HUES64 (cell line): ENCODE measurements around the gene ZIC1. TPM values are rescaled to one million over a fixed set of nuclear protein-coding genes. Genes with fewer than 3 reads are reported as not detected.

Experiments
- H3K27ac ChIP-seq: 2 replicates; pipeline ENCODE4 v1.7.0; 2013; ENCODE audit warnings: low read depth, low read length, inconsistent platforms
- H3K27me3 ChIP-seq: 2 replicates; pipeline ENCODE4 v1.6.1; 2013; ENCODE audit warnings: mild to moderate bottlenecking, low read length; ENCODE audit not compliant: insufficient read depth
- H3K36me3 ChIP-seq: 2 replicates; pipeline ENCODE4 v1.6.1; 2013; ENCODE audit warnings: mild to moderate bottlenecking, low read length; ENCODE audit not compliant: insufficient read depth
- H3K4me1 ChIP-seq: 2 replicates; pipeline ENCODE4 v1.6.1; 2013; ENCODE audit warnings: mild to moderate bottlenecking, low read length, moderate library complexity; ENCODE audit not compliant: insufficient read depth
- H3K4me3 ChIP-seq: 2 replicates; pipeline ENCODE4 v1.5.1; 2013; ENCODE audit warnings: mild to moderate bottlenecking, low read length, moderate library complexity
- H3K9ac ChIP-seq: 2 replicates; pipeline ENCODE4 v1.6.1; 2013; ENCODE audit warnings: mild to moderate bottlenecking, low read depth, low read length
- H3K9me3 ChIP-seq: 2 replicates; pipeline ENCODE4 v1.6.1; 2013; ENCODE audit warnings: low read depth, low read length; ENCODE audit not compliant: insufficient read depth
- WGBS: fragments of 150-250, 120-280 bp; methylation state at CpG from one replicate; pipeline ENCODE4 v1.1.7; 2013; ENCODE audit warnings: missing lambda C conversion rate; 5-methylcytosine and 5-hydroxymethylcytosine counted together
- polyA plus RNA-seq, 2 experiments: library from polyadenylated mRNA; stranded (reverse); fragments of 50-300 nt; gene quantifications; one replicate each; pipeline ENCODE4 v1.2.3, GENCODE V29; 2013

ZIC1 gene
- 5.2 TPM for polyA plus RNA-seq (2013, experiment 1 of 2)
- 19.0 TPM for polyA plus RNA-seq (2013, experiment 2 of 2)

DNA sequence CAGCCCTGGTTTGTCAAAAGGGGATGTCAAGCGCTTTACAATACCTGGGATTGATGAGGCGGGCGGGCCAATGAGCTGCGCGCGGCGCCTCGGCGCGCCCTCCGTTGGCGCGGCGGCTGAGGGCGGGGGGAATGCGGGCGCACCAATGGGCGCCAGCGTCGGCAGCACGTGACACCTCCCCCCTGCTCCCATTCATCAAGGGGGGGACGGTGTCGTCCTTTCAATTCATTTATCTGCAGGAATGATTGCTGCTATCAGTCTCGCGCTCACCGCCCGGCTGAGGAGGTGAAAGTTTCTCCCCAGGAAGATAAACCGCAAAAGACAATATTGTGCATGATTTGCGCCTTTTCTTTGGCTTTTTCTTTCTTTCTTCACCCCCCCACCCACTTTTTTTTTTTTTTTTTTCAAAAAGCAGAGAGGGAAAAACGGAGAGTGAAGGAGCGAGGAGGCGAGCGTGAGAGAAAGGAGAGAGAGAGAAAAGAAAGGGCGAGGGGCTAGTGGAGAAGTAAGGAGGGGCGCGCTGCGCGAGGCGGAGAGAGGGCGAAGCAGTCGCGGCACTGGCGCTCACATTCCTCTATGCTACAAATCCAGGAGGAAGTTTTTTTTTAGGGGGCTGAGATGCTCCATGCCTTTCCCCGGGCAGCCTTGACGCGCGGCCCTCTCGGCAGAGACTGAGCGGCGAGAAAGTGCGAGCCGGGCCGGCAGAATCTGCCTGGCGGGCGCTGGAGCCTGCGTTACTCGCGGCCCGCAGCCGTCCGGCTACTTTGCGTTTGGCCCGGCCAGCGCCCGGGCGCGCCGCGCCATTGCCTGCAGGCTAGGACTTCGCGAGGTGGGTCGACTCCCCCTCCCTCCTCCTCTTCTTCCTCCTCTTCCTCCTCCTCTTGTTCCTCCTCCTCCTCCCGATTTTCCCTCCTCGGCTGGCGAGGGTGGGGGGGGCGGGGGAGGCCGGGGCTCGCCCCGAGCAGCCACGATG, at the start of gene ZIC1:
TSS of gene ZIC1 (plus strand) at position 223 of the 973 bp plus-strand sequence. CDS start at position 971, 748 bp downstream.
- H3K9ac ChIP-seq = no peak within 1 kb of the TSS
- H3K9me3 ChIP-seq = no peaks in the 10 kb centered on the region
- H3K27ac ChIP-seq = no peak within 1 kb of the TSS; the same call in 1 of the 2 replicates
- H3K4me1 ChIP-seq = peaks cover 70% of the 10 kb centered on the region
- peak within 1 kb of the TSS; percentile 55 for H3K4me3 ChIP-seq
- no peaks in the 10 kb centered on the region for H3K36me3 ChIP-seq
- WGBS = under 1% methylated on average over 80 of the region's 80 CpGs
- peaks cover 100% of the 10 kb centered on the region for H3K27me3 ChIP-seq

DNA sequence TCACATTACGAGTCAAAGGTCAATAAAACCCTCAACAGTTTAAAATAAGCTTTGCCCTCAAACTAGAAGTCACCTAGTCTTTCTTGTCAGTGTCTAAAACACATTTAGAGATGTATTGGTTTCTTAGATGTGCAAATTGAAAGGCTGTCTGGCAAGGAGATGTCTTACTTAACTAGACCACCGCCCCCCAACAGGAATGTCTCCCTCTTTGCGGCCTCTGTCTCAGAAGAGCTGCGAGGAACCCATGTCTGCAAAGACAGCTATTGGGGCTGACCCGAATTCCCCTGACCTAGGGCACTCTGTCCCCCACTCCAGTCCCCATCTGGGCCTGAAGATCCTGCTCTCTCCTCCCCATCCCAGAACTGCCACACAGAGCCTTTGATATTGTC, 49.1 kb upstream of the ZIC1 start:
- 12% methylated on average over 5 of the region's 5 CpGs for WGBS
- H3K27ac ChIP-seq = no peak overlapping the region
- H3K36me3 ChIP-seq = no peaks in the 10 kb centered on the region
- peaks cover 100% of the 10 kb centered on the region for H3K27me3 ChIP-seq
- no peak overlapping the region for H3K4me3 ChIP-seq
- no peaks in the 10 kb centered on the region for H3K9me3 ChIP-seq
- peaks cover 63% of the 10 kb centered on the region for H3K4me1 ChIP-seq
- H3K9ac ChIP-seq = no peak overlapping the region

GRCh38 chr3:147360646-147361453, 48.3 kb upstream of the ZIC1 start:
- Histone ChIP-seq H3K4me3 (peak overlapping the region; percentile 22; the same call in 1 of the 2 replicates), H3K4me1 (peaks cover 55% of the 10 kb centered on the region), H3K27ac (no peak overlapping the region), H3K9me3 (no peaks in the 10 kb centered on the region), H3K9ac (no peak overlapping the region), H3K27me3 (peaks cover 100% of the 10 kb centered on the region), H3K36me3 (no peaks in the 10 kb centered on the region)
- 13% methylated on average over 21 of the region's 21 CpGs for WGBS

DNA sequence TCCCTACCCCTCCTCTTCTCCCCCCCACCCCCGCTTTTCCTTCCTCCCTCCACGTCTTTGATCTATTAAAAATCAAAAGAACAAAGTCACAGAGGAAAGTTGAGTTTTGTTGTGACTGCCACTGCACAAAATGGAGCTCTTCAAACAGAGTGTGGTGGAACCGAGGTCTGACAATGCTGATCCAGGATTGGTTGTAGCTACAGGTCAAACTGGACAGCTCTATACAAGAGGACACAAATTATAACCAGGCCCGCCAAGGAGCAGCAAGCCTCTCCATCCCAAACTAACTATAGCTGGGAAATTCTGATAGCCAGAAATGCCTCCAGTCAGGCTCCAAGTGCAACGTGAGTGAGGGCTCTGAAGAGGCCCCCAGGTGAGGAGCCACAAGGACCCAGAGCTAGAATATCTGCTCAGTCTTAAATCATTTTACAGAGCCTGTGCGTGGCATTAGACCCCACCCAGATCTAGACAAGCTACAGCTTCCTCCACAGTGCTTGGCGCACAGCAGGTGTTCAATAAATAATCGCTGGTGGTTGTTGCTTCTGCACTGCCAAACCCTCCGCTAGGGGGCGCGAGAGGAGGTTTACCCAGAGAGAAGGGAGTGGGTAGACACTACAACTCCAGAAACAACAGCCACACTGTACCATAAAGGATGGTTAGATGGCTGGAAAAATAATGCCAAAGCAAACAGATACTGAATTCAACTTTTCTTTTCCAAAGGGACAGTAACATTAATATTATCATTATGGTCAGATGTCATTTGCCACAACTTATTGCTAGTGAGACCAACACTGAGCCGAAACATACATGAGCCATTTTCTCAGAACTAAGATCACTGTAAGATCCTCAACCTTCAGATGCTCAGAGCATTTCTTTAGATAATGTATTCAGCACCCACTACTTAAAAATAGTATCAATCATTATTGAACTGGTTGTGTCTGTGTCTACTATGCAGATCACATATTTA, 47.4 kb upstream of the ZIC1 start:
- H3K9me3 ChIP-seq = no peaks in the 10 kb centered on the region
- H3K36me3 ChIP-seq = no peaks in the 10 kb centered on the region
- 19% methylated on average over 7 of the region's 12 CpGs for WGBS
- no peak overlapping the region for H3K27ac ChIP-seq
- peaks cover 100% of the 10 kb centered on the region for H3K27me3 ChIP-seq
- peak overlapping the region; percentile 22; the same call in 1 of the 2 replicates for H3K4me3 ChIP-seq
- H3K9ac ChIP-seq = no peak overlapping the region
- H3K4me1 ChIP-seq = peaks cover 46% of the 10 kb centered on the region

- Histone ChIP-seq H3K27me3 (peaks cover 100% of the 10 kb centered on the region), H3K36me3 (no peaks in the 10 kb centered on the region), H3K4me3 (no peak overlapping the region), H3K27ac (no peak overlapping the region), H3K4me1 (peaks cover 45% of the 10 kb centered on the region), H3K9me3 (no peaks in the 10 kb centered on the region), H3K9ac (no peak overlapping the region)
- WGBS = 74% methylated on average over 1 of the region's 1 CpG
Measured at GRCh38 chr3:147364771-147365170, 44.4 kb upstream of the ZIC1 start.

DNA sequence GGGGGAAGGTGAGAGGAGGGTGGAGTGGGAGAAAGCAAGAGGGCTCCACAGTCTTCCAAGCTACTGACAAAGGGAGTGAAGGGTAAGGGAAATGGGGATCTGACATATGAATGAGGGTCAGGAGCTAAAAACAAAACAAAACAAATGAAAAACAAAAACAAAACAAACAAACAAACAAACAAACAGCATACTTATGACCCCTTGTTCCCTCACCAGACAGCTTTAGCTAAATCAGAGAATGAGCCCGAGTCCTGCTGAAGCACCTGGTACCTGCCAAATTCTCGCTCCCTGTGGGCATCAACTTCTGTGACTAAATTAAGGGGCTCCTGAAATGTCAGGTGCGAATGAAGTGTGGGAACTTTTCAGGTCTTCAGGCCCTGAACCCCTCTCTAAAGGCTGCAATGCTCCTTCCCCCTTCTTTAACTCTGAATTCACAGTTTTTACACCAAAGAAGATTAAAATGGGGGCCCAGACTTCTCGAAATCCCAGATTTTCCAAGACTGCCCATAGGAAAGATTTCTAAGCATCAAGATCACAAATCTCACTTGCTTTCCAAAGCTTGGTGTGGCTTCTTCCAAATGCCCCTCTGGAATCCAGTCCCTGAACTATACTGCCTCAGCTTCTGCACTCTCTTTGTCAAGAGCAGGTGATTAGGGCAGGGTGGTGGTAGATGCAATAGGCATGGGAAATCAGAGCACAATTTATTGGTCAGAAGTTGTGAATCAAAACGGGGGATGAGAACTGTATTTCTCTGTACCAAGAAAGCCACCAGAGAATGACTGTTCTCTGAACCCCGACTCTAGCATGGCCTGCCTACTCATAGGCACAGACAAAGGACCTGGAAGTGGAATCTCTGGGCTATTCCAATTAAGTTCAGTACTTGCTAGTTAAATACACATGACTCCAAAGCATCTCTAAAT, 43.7 kb upstream of the ZIC1 start:
- Histone ChIP-seq H3K27me3 (peaks cover 100% of the 10 kb centered on the region), H3K27ac (no peak overlapping the region), H3K9ac (no peak overlapping the region), H3K4me3 (no peak overlapping the region), H3K9me3 (no peaks in the 10 kb centered on the region), H3K4me1 (peaks cover 45% of the 10 kb centered on the region), H3K36me3 (no peaks in the 10 kb centered on the region)
- WGBS = 74% methylated on average over 6 of the region's 6 CpGs

DNA sequence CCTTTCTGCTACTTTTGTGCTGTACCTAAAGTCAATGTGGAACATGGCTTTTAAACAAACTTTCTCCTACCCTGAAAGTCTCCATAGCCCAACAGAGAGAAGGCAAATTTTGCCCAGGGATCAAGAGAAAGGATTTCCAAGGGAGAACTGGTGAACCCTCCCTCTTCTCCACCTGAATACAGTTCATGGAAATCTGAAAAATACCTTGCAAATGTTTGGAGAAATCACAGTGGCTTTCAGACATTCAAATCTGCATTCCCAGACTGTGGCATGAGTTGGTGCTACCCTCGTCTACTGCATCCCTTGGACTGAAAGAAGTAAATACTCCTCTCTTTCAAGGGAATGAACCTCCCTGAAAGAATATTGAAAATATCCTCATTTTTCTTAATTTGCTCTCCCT, 41.5 kb upstream of the ZIC1 start:
- Histone ChIP-seq H3K27me3 (peaks cover 100% of the 10 kb centered on the region), H3K9ac (no peak overlapping the region), H3K9me3 (no peaks in the 10 kb centered on the region), H3K27ac (no peak overlapping the region), H3K36me3 (no peaks in the 10 kb centered on the region), H3K4me1 (peaks cover 46% of the 10 kb centered on the region), H3K4me3 (no peak overlapping the region)
- whole genome bisulfite sequencing = 5% methylated on average over 1 of the region's 1 CpG

- no peak overlapping the region for H3K27ac ChIP-seq
- peaks cover 100% of the 10 kb centered on the region for H3K27me3 ChIP-seq
- no peak overlapping the region for H3K4me3 ChIP-seq
- H3K4me1 ChIP-seq = peaks cover 46% of the 10 kb centered on the region
- no peak overlapping the region for H3K9ac ChIP-seq
- no peaks in the 10 kb centered on the region for H3K36me3 ChIP-seq
- 16% methylated on average over 1 of the region's 2 CpGs for WGBS
- H3K9me3 ChIP-seq = no peaks in the 10 kb centered on the region
Measured at GRCh38 chr3:147368151-147368550, 41.0 kb upstream of the ZIC1 start.

DNA sequence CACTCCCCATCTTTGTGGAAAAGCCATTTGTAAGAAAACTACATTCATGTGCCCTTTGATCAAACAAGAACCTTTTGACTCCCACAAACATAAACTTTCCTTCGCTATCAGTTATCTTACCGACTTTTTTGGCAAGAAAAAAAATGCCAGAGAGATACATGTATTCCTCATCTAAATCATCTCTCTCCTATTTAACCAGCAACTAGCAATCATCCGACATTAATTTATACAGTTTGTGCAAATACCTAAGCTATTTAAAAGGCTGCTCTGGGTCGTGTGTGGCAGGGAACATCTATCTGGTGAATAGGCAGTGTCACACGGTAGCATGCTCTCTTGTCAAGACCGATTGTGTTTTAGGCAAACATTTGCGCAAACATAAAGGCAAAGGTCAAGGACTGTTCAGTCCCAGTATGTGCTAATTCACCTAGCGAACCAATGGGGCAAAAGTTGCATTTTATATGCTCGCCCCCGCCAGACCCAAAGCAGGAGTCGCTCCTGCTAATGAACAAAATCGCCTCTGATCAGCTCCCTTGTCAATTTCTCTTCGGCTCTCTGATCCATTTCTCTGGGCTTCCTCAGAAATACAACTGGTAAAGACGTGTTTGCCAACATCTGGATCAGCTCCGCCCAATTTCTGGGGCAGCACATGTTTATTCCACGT, 40.5 kb upstream of the ZIC1 start:
- Histone ChIP-seq H3K36me3 (no peaks in the 10 kb centered on the region), H3K4me1 (peaks cover 46% of the 10 kb centered on the region), H3K27ac (no peak overlapping the region), H3K27me3 (peaks cover 100% of the 10 kb centered on the region), H3K9me3 (no peaks in the 10 kb centered on the region), H3K9ac (no peak overlapping the region), H3K4me3 (no peak overlapping the region)
- 2% methylated on average over 16 of the region's 16 CpGs for WGBS
